ENCODE data around the gene MRPS18A. TPM values are rescaled to one million over a fixed set of nuclear protein-coding genes. Genes with fewer than 3 reads are reported as not detected.

The MRPS18A gene
- total and polyA plus RNA-seq, 2 of the 8 experiments (the other 6 are each of a cell fraction or from before 2014, with no cell fraction given): 48.3 to 121 TPM

GRCh38 chr6:43629505-43630300, 57.9 kb downstream of the MRPS18A start (continued):
- TF ChIP-seq HDAC2 (IDR thresholded peaks at IDR 0.05; ENCODE audit: borderline replicate concordance in 1 of 2, low read depth in 2 of 2, low read length in 2 of 2): no peak; a peak in 1 of 4 replicates

Measured in H1 (cell line).